GM23338 (cell line): ENCODE measurements around the gene THBS1.

ENCODE experiments used
- CREB1 ChIP-seq: fragments of 250-450 bp; sonication (Bioruptor Pico); IDR thresholded peaks from 2 replicates; pipeline ENCODE4 v1.5.0; 2020; ENCODE audit warnings: low read depth, mild to moderate bottlenecking, moderate library complexity
- EZH2 ChIP-seq: fragments of 200-600 bp; sonication (generic); IDR thresholded peaks from one replicate; pipeline ENCODE4 v1.8.0; 2017; ENCODE audit warnings: antibody characterized with exemption, mild to moderate bottlenecking, low read depth; ENCODE audit not compliant: unreplicated experiment
- EZH2phosphoT487 ChIP-seq: fragments of 200-600 bp; sonication (generic); IDR thresholded peaks from one replicate; pipeline ENCODE4 v1.8.1; 2018; ENCODE audit warnings: antibody characterized with exemption; ENCODE audit not compliant: unreplicated experiment
- JUNB ChIP-seq: IDR thresholded peaks from one replicate; pipeline ENCODE4 v1.6.1; 2016; ENCODE audit warnings: antibody characterized with exemption; ENCODE audit not compliant: unreplicated experiment
- NANOG ChIP-seq: IDR thresholded peaks from 2 replicates; pipeline ENCODE4 v1.6.1; 2016; ENCODE audit warnings: antibody characterized with exemption, borderline replicate concordance
- POLR2AphosphoS5 ChIP-seq: IDR thresholded peaks from 2 replicates; pipeline ENCODE4 v1.6.1; 2016; ENCODE audit warnings: antibody characterized with exemption, low read depth
- STAT1 ChIP-seq: IDR thresholded peaks from one replicate; pipeline ENCODE4 v1.6.1; 2016; ENCODE audit warnings: antibody characterized with exemption; ENCODE audit not compliant: unreplicated experiment
- ZNF114 ChIP-seq: fragments of 250-450 bp; sonication (Bioruptor Pico); IDR thresholded peaks from 2 replicates; pipeline ENCODE4 v1.5.0; 2020; ENCODE audit warnings: mild to moderate bottlenecking, moderate library complexity
- ZNF331 ChIP-seq: fragments of 250-450 bp; sonication (Bioruptor Pico); IDR thresholded peaks from 2 replicates; pipeline ENCODE4 v1.5.0; 2020; ENCODE audit warnings: low read depth, mild to moderate bottlenecking, moderate library complexity
- TF ChIP-seq, protein P1 (sequence below), 2 experiments: fragments of 200-600 bp in 1 of 2; sonication (generic) in 1 of 2; conservative IDR thresholded peaks; 2 replicates each; pipeline versions ENCODE4 v1.5.1 to v1.6.1; 2016 to 2017; ENCODE audit warnings: antibody characterized with exemption in 2 of 2, low read depth in 2 of 2, mild to moderate bottlenecking in 2 of 2, moderate library complexity in 1 of 2
- TF ChIP-seq, protein P2 (sequence below): IDR thresholded peaks from one replicate; pipeline ENCODE4 v1.6.1; 2018; ENCODE audit warnings: antibody characterized with exemption; ENCODE audit not compliant: unreplicated experiment
- TF ChIP-seq, protein P3 (sequence below): fragments of 250-450 bp; sonication (Bioruptor Pico); IDR thresholded peaks from 2 replicates; pipeline ENCODE4 v1.5.0; 2020; ENCODE audit warnings: mild to moderate bottlenecking, moderate library complexity
- TF ChIP-seq, protein P4 (sequence below): IDR thresholded peaks from 2 replicates; pipeline ENCODE4 v1.6.1; 2016; ENCODE audit warnings: antibody characterized with exemption

DNA sequence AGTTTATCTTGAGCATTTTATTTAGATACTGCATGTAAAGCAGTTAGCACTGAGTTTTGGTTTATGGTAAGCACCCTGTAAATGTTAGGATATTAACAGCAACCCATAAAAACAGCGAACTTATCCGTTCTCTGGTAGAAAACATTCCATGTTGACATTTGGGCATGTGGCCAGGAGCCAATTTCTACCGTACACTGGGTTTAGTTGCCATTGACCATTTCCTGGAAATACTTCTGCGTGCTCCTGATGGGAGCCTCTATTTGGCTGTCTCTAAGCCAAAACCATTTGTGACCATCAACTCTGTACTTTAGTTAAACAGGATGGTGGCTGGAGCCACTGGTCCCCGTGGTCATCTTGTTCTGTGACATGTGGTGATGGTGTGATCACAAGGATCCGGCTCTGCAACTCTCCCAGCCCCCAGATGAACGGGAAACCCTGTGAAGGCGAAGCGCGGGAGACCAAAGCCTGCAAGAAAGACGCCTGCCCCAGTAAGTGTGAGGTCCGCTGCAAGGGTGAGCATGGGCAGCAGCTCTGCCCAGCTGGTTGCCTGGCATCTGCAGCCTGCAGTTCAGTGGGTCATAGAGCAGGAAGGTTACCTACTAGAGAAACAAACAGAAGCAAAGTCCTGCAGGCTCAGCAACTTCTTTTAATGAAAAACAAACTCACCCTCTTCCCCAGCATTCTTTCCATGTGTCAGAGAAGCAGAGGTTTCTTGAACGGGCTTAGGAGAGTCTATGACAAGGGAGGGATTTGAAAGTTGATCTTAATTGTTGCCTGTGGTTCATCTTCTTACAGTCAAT, 7.1 kb downstream of the THBS1 start:
- TF ChIP-seq POLR2AphosphoS5 (no peak), EZH2 (no peak), EZH2phosphoT487 (no peak), CREB1 (CRISPR knock-in tag) (no peak), ZNF114 (CRISPR knock-in tag) (no peak), ZNF331 (CRISPR knock-in tag) (no peak), NANOG (no peak), JUNB (no peak), STAT1 (no peak)
- TF ChIP-seq, protein P1, sequence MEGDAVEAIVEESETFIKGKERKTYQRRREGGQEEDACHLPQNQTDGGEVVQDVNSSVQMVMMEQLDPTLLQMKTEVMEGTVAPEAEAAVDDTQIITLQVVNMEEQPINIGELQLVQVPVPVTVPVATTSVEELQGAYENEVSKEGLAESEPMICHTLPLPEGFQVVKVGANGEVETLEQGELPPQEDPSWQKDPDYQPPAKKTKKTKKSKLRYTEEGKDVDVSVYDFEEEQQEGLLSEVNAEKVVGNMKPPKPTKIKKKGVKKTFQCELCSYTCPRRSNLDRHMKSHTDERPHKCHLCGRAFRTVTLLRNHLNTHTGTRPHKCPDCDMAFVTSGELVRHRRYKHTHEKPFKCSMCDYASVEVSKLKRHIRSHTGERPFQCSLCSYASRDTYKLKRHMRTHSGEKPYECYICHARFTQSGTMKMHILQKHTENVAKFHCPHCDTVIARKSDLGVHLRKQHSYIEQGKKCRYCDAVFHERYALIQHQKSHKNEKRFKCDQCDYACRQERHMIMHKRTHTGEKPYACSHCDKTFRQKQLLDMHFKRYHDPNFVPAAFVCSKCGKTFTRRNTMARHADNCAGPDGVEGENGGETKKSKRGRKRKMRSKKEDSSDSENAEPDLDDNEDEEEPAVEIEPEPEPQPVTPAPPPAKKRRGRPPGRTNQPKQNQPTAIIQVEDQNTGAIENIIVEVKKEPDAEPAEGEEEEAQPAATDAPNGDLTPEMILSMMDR (conservative IDR thresholded peaks at IDR 0.05; ENCODE audit: low read depth in 2 of 2), result no peak
- TF ChIP-seq, protein P2, sequence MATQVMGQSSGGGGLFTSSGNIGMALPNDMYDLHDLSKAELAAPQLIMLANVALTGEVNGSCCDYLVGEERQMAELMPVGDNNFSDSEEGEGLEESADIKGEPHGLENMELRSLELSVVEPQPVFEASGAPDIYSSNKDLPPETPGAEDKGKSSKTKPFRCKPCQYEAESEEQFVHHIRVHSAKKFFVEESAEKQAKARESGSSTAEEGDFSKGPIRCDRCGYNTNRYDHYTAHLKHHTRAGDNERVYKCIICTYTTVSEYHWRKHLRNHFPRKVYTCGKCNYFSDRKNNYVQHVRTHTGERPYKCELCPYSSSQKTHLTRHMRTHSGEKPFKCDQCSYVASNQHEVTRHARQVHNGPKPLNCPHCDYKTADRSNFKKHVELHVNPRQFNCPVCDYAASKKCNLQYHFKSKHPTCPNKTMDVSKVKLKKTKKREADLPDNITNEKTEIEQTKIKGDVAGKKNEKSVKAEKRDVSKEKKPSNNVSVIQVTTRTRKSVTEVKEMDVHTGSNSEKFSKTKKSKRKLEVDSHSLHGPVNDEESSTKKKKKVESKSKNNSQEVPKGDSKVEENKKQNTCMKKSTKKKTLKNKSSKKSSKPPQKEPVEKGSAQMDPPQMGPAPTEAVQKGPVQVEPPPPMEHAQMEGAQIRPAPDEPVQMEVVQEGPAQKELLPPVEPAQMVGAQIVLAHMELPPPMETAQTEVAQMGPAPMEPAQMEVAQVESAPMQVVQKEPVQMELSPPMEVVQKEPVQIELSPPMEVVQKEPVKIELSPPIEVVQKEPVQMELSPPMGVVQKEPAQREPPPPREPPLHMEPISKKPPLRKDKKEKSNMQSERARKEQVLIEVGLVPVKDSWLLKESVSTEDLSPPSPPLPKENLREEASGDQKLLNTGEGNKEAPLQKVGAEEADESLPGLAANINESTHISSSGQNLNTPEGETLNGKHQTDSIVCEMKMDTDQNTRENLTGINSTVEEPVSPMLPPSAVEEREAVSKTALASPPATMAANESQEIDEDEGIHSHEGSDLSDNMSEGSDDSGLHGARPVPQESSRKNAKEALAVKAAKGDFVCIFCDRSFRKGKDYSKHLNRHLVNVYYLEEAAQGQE, result no peak
- TF ChIP-seq, protein P3, sequence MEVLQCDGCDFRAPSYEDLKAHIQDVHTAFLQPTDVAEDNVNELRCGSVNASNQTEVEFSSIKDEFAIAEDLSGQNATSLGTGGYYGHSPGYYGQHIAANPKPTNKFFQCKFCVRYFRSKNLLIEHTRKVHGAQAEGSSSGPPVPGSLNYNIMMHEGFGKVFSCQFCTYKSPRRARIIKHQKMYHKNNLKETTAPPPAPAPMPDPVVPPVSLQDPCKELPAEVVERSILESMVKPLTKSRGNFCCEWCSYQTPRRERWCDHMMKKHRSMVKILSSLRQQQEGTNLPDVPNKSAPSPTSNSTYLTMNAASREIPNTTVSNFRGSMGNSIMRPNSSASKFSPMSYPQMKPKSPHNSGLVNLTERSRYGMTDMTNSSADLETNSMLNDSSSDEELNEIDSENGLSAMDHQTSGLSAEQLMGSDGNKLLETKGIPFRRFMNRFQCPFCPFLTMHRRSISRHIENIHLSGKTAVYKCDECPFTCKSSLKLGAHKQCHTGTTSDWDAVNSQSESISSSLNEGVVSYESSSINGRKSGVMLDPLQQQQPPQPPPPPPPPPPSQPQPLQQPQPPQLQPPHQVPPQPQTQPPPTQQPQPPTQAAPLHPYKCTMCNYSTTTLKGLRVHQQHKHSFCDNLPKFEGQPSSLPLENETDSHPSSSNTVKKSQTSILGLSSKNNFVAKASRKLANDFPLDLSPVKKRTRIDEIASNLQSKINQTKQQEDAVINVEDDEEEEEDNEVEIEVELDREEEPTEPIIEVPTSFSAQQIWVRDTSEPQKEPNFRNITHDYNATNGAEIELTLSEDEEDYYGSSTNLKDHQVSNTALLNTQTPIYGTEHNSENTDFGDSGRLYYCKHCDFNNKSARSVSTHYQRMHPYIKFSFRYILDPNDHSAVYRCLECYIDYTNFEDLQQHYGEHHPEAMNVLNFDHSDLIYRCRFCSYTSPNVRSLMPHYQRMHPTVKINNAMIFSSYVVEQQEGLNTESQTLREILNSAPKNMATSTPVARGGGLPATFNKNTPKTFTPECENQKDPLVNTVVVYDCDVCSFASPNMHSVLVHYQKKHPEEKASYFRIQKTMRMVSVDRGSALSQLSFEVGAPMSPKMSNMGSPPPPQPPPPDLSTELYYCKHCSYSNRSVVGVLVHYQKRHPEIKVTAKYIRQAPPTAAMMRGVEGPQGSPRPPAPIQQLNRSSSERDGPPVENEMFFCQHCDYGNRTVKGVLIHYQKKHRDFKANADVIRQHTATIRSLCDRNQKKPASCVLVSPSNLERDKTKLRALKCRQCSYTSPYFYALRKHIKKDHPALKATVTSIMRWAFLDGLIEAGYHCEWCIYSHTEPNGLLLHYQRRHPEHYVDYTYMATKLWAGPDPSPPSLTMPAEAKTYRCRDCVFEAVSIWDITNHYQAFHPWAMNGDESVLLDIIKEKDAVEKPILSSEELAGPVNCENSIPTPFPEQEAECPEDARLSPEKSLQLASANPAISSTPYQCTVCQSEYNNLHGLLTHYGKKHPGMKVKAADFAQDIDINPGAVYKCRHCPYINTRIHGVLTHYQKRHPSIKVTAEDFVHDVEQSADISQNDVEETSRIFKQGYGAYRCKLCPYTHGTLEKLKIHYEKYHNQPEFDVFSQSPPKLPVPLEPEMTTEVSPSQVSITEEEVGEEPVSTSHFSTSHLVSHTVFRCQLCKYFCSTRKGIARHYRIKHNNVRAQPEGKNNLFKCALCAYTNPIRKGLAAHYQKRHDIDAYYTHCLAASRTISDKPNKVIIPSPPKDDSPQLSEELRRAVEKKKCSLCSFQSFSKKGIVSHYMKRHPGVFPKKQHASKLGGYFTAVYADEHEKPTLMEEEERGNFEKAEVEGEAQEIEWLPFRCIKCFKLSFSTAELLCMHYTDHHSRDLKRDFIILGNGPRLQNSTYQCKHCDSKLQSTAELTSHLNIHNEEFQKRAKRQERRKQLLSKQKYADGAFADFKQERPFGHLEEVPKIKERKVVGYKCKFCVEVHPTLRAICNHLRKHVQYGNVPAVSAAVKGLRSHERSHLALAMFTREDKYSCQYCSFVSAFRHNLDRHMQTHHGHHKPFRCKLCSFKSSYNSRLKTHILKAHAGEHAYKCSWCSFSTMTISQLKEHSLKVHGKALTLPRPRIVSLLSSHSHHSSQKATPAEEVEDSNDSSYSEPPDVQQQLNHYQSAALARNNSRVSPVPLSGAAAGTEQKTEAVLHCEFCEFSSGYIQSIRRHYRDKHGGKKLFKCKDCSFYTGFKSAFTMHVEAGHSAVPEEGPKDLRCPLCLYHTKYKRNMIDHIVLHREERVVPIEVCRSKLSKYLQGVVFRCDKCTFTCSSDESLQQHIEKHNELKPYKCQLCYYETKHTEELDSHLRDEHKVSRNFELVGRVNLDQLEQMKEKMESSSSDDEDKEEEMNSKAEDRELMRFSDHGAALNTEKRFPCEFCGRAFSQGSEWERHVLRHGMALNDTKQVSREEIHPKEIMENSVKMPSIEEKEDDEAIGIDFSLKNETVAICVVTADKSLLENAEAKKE (CRISPR knock-in tag), result no peak
- TF ChIP-seq, protein P4, sequence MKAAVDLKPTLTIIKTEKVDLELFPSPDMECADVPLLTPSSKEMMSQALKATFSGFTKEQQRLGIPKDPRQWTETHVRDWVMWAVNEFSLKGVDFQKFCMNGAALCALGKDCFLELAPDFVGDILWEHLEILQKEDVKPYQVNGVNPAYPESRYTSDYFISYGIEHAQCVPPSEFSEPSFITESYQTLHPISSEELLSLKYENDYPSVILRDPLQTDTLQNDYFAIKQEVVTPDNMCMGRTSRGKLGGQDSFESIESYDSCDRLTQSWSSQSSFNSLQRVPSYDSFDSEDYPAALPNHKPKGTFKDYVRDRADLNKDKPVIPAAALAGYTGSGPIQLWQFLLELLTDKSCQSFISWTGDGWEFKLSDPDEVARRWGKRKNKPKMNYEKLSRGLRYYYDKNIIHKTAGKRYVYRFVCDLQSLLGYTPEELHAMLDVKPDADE, result no peak
